Kidney (tissue), 14 donors: ENCODE results near the gene JAK1. TPM values are rescaled to one million over a fixed set of nuclear protein-coding genes. Genes with fewer than 3 reads are reported as not detected.

Experiments
- DNase-seq, 5 donors: peaks; one replicate each; pipeline ENCODE4 v3.0.0-alpha.2; 2013 to 2020
- FAIRE-seq: peaks from 2 replicates; lab custom pipeline; 2012; peaks lifted over from hg19 to GRCh38; lab: Jason Lieb, UNC
- H3K27ac ChIP-seq, 2 donors: one replicate each; pipeline ENCODE4 v1.7.0; 2013; ENCODE audit warnings: low read depth in 2 of 2, low read length in 2 of 2, inconsistent platforms in 1 of 2
- H3K27me3 ChIP-seq: one replicate; pipeline ENCODE4 v1.7.1; 2013; ENCODE audit warnings: low read length, inconsistent platforms; ENCODE audit not compliant: control insufficient read depth, insufficient read depth
- H3K36me3 ChIP-seq, 3 donors: one replicate each; pipeline versions ENCODE4 v1.7.0 to v1.7.1; 2013; ENCODE audit warnings: low read length in 3 of 3, control low read depth in 1 of 3, inconsistent platforms in 1 of 3; ENCODE audit not compliant: insufficient read depth in 3 of 3, control insufficient read depth in 2 of 3
- H3K4me1 ChIP-seq, 3 donors: one replicate each; pipeline versions ENCODE4 v1.7.0 to v1.7.1; 2013; ENCODE audit warnings: low read length in 3 of 3, inconsistent platforms in 1 of 3, low read depth in 1 of 3; ENCODE audit not compliant: control insufficient read depth in 2 of 3, insufficient read depth in 2 of 3
- H3K4me3 ChIP-seq, 3 donors: one replicate each; pipeline versions ENCODE4 v1.7.0 to v1.8.1; 2013; ENCODE audit warnings: low read length in 3 of 3, control low read depth in 1 of 3, inconsistent platforms in 1 of 3
- H3K9ac ChIP-seq, 3 donors: one replicate each; pipeline versions ENCODE4 v1.7.0 to v1.7.1; 2013; ENCODE audit warnings: low read length in 3 of 3, control low read depth in 1 of 3, inconsistent platforms in 1 of 3
- H3K9me3 ChIP-seq, 3 donors: one replicate each; pipeline versions ENCODE4 v1.7.0 to v1.7.1; 2013; ENCODE audit warnings: low read length in 3 of 3, control low read depth in 1 of 3, inconsistent platforms in 1 of 3; ENCODE audit not compliant: control insufficient read depth in 2 of 3, insufficient read depth in 1 of 3
- intact Hi-C: fragments of 100-400 bp; cut with DNase I; formaldehyde crosslinking; loops from one replicate; pipeline ENCODE4 v1.11.1; 2022
- polyA plus RNA-seq: library from polyadenylated mRNA; stranded (reverse); fragments of 350-450 nt; fragmentation: Illumina TruSeq; extraction: RNeasy Lipid Tissue Mini Kit (QIAGEN cat#74804); gene quantifications from one replicate; pipeline ENCODE4 v1.2.3, GENCODE V29; 2014; ENCODE audit warnings: low read depth, low replicate concordance; ENCODE audit not compliant: insufficient read depth
- total RNA-seq: library from RNA; stranded (reverse); fragmentation: NEBNext Ultra II Directional; extraction: Animal tissue kit (Norgen Biotek cat#: 25700); gene quantifications from one replicate; pipeline ENCODE4 v1.2.1, GENCODE V29; 2021
- TF ChIP-seq, protein P1 (sequence below): IDR thresholded peaks from 3 replicates; pipeline ENCODE4 v1.5.1; 2012; ENCODE audit warnings: mild to moderate bottlenecking, moderate library complexity, borderline replicate concordance; ENCODE audit not compliant: insufficient read depth; ENCODE audit errors: extremely low read depth
- donor health status: control.
- donor health status: control.
- donor health status: control.
- donor health status: control.
- donor health status: control.
- donor health status: DM: yes; HTN: yes; CAD: no.
- donor health status: Normal renal cell carcinoma (clear cell type).

The JAK1 gene
- total and polyA plus RNA-seq, 2 donors from 2014 or later = 33.6 to 173 TPM

DNA sequence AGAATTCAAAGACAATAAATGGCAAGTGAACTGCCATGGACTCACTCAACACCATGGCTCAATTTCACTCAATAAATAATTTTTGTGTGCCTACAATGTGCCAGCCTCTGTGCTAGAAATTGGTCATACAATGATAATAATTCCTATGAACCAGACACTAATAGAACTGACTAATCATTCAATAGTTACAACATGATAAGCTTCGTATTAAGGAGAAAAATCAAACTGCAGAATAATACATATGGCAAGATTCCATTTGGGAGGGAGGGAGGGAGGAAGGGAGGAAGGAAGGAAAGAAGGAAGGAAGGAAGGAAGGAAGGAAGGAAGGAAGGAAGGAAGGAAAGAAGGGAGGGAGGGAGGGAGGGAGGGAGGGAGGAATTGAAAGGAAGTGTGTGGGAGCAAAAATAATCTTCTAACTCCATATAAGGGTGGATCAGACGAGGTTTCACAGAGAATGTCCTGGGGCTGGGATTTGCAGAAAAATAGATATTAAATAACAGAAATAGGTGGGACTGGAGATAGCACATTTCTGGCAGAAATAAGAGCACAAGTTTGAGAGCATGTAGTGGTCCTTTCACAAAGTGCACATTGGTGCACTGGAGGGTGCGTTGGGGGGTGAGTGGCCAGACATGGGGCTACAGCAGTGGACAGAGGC, 52.9 kb downstream of the JAK1 start:
- Histone ChIP-seq H3K4me3 (no peak overlapping the region), H3K27me3 (no peaks in the 10 kb centered on the region), H3K9ac (no peak overlapping the region), H3K4me1 (peaks cover 0 to 31% (median 26%) of the 10 kb centered on the region in 3 donors), H3K36me3 (no peaks in the 10 kb centered on the region), H3K27ac (no peak overlapping the region), H3K9me3 (no peaks in the 10 kb centered on the region)
- intact Hi-C loops = no loop called here
- DNase-seq (no peak), FAIRE-seq (no peak)
- TF ChIP-seq, protein P1, sequence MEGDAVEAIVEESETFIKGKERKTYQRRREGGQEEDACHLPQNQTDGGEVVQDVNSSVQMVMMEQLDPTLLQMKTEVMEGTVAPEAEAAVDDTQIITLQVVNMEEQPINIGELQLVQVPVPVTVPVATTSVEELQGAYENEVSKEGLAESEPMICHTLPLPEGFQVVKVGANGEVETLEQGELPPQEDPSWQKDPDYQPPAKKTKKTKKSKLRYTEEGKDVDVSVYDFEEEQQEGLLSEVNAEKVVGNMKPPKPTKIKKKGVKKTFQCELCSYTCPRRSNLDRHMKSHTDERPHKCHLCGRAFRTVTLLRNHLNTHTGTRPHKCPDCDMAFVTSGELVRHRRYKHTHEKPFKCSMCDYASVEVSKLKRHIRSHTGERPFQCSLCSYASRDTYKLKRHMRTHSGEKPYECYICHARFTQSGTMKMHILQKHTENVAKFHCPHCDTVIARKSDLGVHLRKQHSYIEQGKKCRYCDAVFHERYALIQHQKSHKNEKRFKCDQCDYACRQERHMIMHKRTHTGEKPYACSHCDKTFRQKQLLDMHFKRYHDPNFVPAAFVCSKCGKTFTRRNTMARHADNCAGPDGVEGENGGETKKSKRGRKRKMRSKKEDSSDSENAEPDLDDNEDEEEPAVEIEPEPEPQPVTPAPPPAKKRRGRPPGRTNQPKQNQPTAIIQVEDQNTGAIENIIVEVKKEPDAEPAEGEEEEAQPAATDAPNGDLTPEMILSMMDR = no peak

DNA sequence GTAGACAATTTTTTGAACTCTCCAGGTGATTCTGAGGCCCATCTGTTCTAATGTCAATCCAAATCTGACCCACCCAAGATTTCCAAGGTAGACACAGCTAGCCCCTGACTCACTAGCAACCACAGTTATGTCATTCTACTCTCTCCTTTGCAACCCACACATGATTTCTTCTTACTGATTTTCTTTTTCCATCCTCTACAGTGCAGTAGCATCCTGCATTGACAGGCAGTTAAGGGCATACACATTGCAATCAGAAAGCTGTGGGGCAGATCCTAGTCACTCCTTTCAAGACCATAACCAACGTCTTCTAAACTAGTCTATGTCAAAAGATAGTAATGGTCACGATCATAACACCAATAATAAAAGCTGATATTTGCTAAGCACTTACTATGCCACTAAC, 54.2 kb downstream of the JAK1 start:
- intact Hi-C loops = no loop called here
- no peak overlapping the region for H3K9ac ChIP-seq
- H3K36me3 ChIP-seq = no peaks in the 10 kb centered on the region
- H3K27me3 ChIP-seq = no peaks in the 10 kb centered on the region
- peaks cover 0 to 23% (median 19%) of the 10 kb centered on the region in 3 donors for H3K4me1 ChIP-seq
- no peak overlapping the region for H3K27ac ChIP-seq
- FAIRE-seq (no peak), DNase-seq (no peak)
- no peak overlapping the region for H3K4me3 ChIP-seq
- no peaks in the 10 kb centered on the region for H3K9me3 ChIP-seq
- TF ChIP-seq, protein P1 = no peak

DNA sequence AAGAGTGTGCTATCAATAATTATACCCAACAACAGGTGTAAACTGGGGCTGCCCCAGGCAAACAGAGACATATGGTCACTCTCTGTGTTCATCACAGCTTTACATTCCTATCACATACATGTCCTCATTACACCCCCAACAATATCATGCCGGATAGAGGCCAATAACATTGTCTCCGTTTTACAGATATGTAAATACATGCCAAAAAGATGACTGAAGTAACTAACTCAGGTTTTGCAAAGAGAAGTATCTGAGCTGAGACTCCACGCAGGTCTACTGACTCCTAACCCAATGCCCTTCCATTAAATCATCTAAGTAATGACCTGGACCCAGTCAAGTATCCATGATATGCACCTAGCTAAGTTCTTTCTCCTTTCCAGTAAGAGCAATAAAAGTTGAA, 55.0 kb downstream of the JAK1 start:
- Histone ChIP-seq H3K4me3 (no peak overlapping the region), H3K9ac (no peak overlapping the region), H3K4me1 (peaks cover 0 to 17% (median 16%) of the 10 kb centered on the region in 3 donors), H3K27me3 (no peaks in the 10 kb centered on the region), H3K27ac (no peak overlapping the region), H3K9me3 (no peaks in the 10 kb centered on the region), H3K36me3 (no peaks in the 10 kb centered on the region)
- DNase-seq = no peak
- FAIRE-seq = no peak
- intact Hi-C loops = no loop called here
- TF ChIP-seq, protein P1 = no peak
